H1 (cell line): ENCODE data around the gene ASCL2. TPM values are rescaled to one million over a fixed set of nuclear protein-coding genes. Genes with fewer than 3 reads are reported as not detected.

ENCODE experiments used
- CTCF ChIA-PET: fragments of 300-600 bp; sonication (Branson Sonifier 250); formaldehyde crosslinking; loops from one replicate; lab custom pipeline; 2021; ENCODE audit not compliant: partially characterized antibody; lab: Charles Lee
- POLR2A ChIA-PET: fragments of 300-600 bp; sonication (Branson Sonifier 250); formaldehyde crosslinking; loops from one replicate; lab custom pipeline; 2021; ENCODE audit warnings: inconsistent platforms; ENCODE audit not compliant: partially characterized antibody; lab: Charles Lee
- DNase-seq, 2 experiments: peaks; one replicate each; pipeline versions ENCODE4 v3.0.0 to v3.0.0-alpha.2; 2010 to 2022; ENCODE audit warnings: low spot score in 2 of 2, low read depth in 1 of 2, mixed read lengths in 1 of 2
- FAIRE-seq: peaks from 2 replicates; lab custom pipeline; 2011; peaks lifted over from hg19 to GRCh38; lab: Jason Lieb, UNC
- H2AFZ ChIP-seq: 2 replicates; pipeline ENCODE4 v1.8.1; 2012; ENCODE audit warnings: low read length, inconsistent platforms
- H2AK5ac ChIP-seq: 2 replicates; pipeline ENCODE4 v1.6.1; 2013; ENCODE audit warnings: low read depth, low read length
- H2BK120ac ChIP-seq: replicated peaks from 2 replicates; pipeline ENCODE3; 2013; ENCODE audit warnings: low read depth, low read length, inconsistent platforms
- H2BK12ac ChIP-seq: 2 replicates; pipeline ENCODE4 v1.6.1; 2013; ENCODE audit warnings: low read depth, low read length
- H2BK15ac ChIP-seq: 2 replicates; pipeline ENCODE4 v1.6.1; 2013; ENCODE audit warnings: low read length
- H2BK20ac ChIP-seq: 2 replicates; pipeline ENCODE4 v1.6.1; 2013; ENCODE audit warnings: low read length
- H2BK5ac ChIP-seq: 2 replicates; pipeline ENCODE4 v1.6.1; 2013; ENCODE audit warnings: low read depth, low read length
- H3K14ac ChIP-seq: 2 replicates; pipeline ENCODE4 v1.6.1; 2013; ENCODE audit warnings: inconsistent platforms; ENCODE audit not compliant: insufficient read length
- H3K18ac ChIP-seq: 2 replicates; pipeline ENCODE4 v1.6.1; 2013; ENCODE audit warnings: low read length; ENCODE audit errors: extremely low read depth
- H3K23ac ChIP-seq: 2 replicates; pipeline ENCODE4 v1.6.1; 2013; ENCODE audit warnings: inconsistent platforms; ENCODE audit not compliant: insufficient read length
- H3K23me2 ChIP-seq: 2 replicates; pipeline ENCODE4 v1.6.1; 2013; ENCODE audit warnings: low read depth, low read length
- H3K27ac ChIP-seq: 2 replicates; pipeline ENCODE4 v1.6.1; 2011; ENCODE audit warnings: low read depth, low read length, inconsistent platforms
- H3K27me3 ChIP-seq, 4 experiments: replicated peaks in 1 of 4; 1 replicate in 1 of 4; 2 replicates in 3 of 4; pipeline versions ENCODE4 v1.6.1 to v1.8.1; 2011 to 2013; ENCODE audit warnings: low read length in 3 of 4, mild to moderate bottlenecking in 3 of 4, inconsistent platforms in 2 of 4, mixed read lengths in 2 of 4, moderate library complexity in 1 of 4; ENCODE audit not compliant: control insufficient read depth in 3 of 4, insufficient read depth in 3 of 4; ENCODE audit errors: extremely low read depth in 1 of 4
- H3K36me3 ChIP-seq, 4 experiments: 2 replicates each; pipeline versions ENCODE4 v1.6.1 to v1.8.1; 2011 to 2013; ENCODE audit warnings: mild to moderate bottlenecking in 4 of 4, low read length in 3 of 4, moderate library complexity in 2 of 4, control low read depth in 1 of 4, inconsistent platforms in 1 of 4; ENCODE audit not compliant: insufficient read depth in 4 of 4, control insufficient read depth in 2 of 4
- H3K4ac ChIP-seq: replicated peaks from 2 replicates; pipeline ENCODE3; 2013; ENCODE audit warnings: low read length, low read depth, mixed read lengths, inconsistent platforms; ENCODE audit not compliant: insufficient read length
- H3K4me1 ChIP-seq, 4 experiments: replicated peaks in 1 of 4; 1 replicate in 1 of 4; 2 replicates in 3 of 4; pipeline versions ENCODE4 v1.6.1 to v1.8.1; 2011 to 2013; ENCODE audit warnings: low read length in 3 of 4, inconsistent platforms in 2 of 4, mixed read lengths in 1 of 4; ENCODE audit not compliant: insufficient read depth in 4 of 4, control insufficient read depth in 3 of 4
- H3K4me2 ChIP-seq, 2 experiments: 2 replicates each; pipeline versions ENCODE4 v1.6.1 to v1.8.1; 2011 to 2013; ENCODE audit warnings: low read depth in 2 of 2, low read length in 2 of 2, control low read depth in 1 of 2, inconsistent platforms in 1 of 2, mild to moderate bottlenecking in 1 of 2; ENCODE audit not compliant: insufficient read depth in 1 of 2
- H3K4me3 ChIP-seq, 4 experiments: fragments of 200-600, 300-600 bp in 1 of 4; sonication (generic), shearing (Covaris generic), sonication (Bioruptor Twin) in 1 of 4; 2 replicates each; pipeline versions ENCODE4 v1.5.1 to v1.8.1; 2011 to 2016; ENCODE audit warnings: low read length in 4 of 4, low read depth in 3 of 4, control low read depth in 2 of 4, inconsistent platforms in 2 of 4, mild to moderate bottlenecking in 2 of 4, mixed read lengths in 1 of 4, moderate library complexity in 1 of 4; ENCODE audit not compliant: insufficient read depth in 2 of 4; ENCODE audit errors: extremely low read depth in 1 of 4
- H3K56ac ChIP-seq: replicated peaks from 2 replicates; pipeline ENCODE3; 2013; ENCODE audit warnings: low read depth, mild to moderate bottlenecking, mixed read lengths, low read length, inconsistent platforms; ENCODE audit not compliant: insufficient read length
- H3K79me1 ChIP-seq: 2 replicates; pipeline ENCODE4 v1.6.1; 2013; ENCODE audit warnings: low read depth, low read length, control low read depth
- H3K79me2 ChIP-seq, 2 experiments: 2 replicates each; pipeline versions ENCODE4 v1.6.1 to v1.8.1; 2012 to 2013; ENCODE audit warnings: low read length in 2 of 2, mild to moderate bottlenecking in 2 of 2, inconsistent platforms in 1 of 2; ENCODE audit not compliant: insufficient read depth in 2 of 2, control insufficient read depth in 1 of 2
- H3K9ac ChIP-seq, 4 experiments: replicated peaks in 1 of 4; 1 replicate in 1 of 4; 2 replicates in 3 of 4; pipeline versions ENCODE4 v1.6.1 to v1.8.1; 2011 to 2013; ENCODE audit warnings: low read depth in 3 of 4, low read length in 3 of 4, control low read depth in 2 of 4, mild to moderate bottlenecking in 2 of 4, moderate library complexity in 2 of 4, inconsistent platforms in 1 of 4; ENCODE audit errors: extremely low read depth in 1 of 4
- H3K9me3 ChIP-seq, 2 experiments: 2 replicates each; pipeline versions ENCODE4 v1.6.1 to v1.8.1; 2012 to 2013; ENCODE audit warnings: mild to moderate bottlenecking in 2 of 2, moderate library complexity in 2 of 2, control low read depth in 1 of 2, inconsistent platforms in 1 of 2, low read depth in 1 of 2, low read length in 1 of 2, mixed read lengths in 1 of 2; ENCODE audit not compliant: insufficient read depth in 2 of 2
- H4K20me1 ChIP-seq, 2 experiments: replicated peaks in 1 of 2; 2 replicates each; pipeline versions ENCODE3 to v1.8.1; 2011 to 2013; ENCODE audit warnings: inconsistent platforms in 2 of 2, low read length in 2 of 2, mild to moderate bottlenecking in 1 of 2; ENCODE audit not compliant: insufficient read depth in 2 of 2, control insufficient read depth in 1 of 2
- H4K5ac ChIP-seq: 2 replicates; pipeline ENCODE4 v1.6.1; 2013; ENCODE audit warnings: low read length, low read depth, mixed read lengths, inconsistent platforms; ENCODE audit not compliant: insufficient read length
- H4K8ac ChIP-seq: 2 replicates; pipeline ENCODE4 v1.8.0; 2013; ENCODE audit warnings: mild to moderate bottlenecking, moderate library complexity, low read length, inconsistent platforms; ENCODE audit not compliant: insufficient read depth; ENCODE audit errors: extremely low read depth
- H4K91ac ChIP-seq: replicated peaks from 2 replicates; pipeline ENCODE3; 2013; ENCODE audit warnings: low read length, mixed read lengths, inconsistent platforms; ENCODE audit not compliant: insufficient read length
- CBX8 ChIP-seq: fragments of 300-800, 300-1000 bp; sonication (generic); IDR thresholded peaks from 2 replicates; pipeline ENCODE4 v1.7.1; 2016; ENCODE audit warnings: low read depth, low read length, borderline replicate concordance
- EGR1 ChIP-seq: IDR thresholded peaks from 2 replicates; pipeline ENCODE4 v1.6.1; 2011; ENCODE audit warnings: low read depth, low read length, borderline replicate concordance
- EP300 ChIP-seq, 2 experiments: IDR thresholded peaks; 1 replicate in 1 of 2; 2 replicates in 1 of 2; pipeline ENCODE4 v1.6.1; 2011 to 2012; ENCODE audit warnings: low read depth in 2 of 2, low read length in 2 of 2, mild to moderate bottlenecking in 2 of 2, borderline replicate concordance in 1 of 2, inconsistent platforms in 1 of 2, moderate library complexity in 1 of 2
- EZH2 ChIP-seq: fragments of 200-600 bp; sonication (generic); IDR thresholded peaks from 2 replicates; pipeline ENCODE4 v1.7.1; 2012; ENCODE audit warnings: low read depth, mild to moderate bottlenecking, moderate library complexity, low read length, inconsistent platforms; ENCODE audit not compliant: severe bottlenecking
- KDM4A ChIP-seq: IDR thresholded peaks from one replicate; pipeline ENCODE4 v1.7.1; 2012; ENCODE audit warnings: low read depth, mild to moderate bottlenecking, moderate library complexity, low read length, inconsistent platforms; ENCODE audit not compliant: severe bottlenecking
- SIRT6 ChIP-seq: IDR thresholded peaks from one replicate; pipeline ENCODE4 v1.7.1; 2012; ENCODE audit warnings: low read length, inconsistent platforms
- SUZ12 ChIP-seq: fragments of 200-600 bp; sonication (generic); IDR thresholded peaks from 2 replicates; pipeline ENCODE4 v1.6.1; 2012; ENCODE audit warnings: mild to moderate bottlenecking, inconsistent platforms, low read length, moderate library complexity, mixed read lengths
- TEAD4 ChIP-seq: IDR thresholded peaks from 2 replicates; pipeline ENCODE4 v1.6.1; 2012; ENCODE audit warnings: low read depth, low read length, inconsistent platforms, mixed read lengths
- YY1 ChIP-seq: IDR thresholded peaks from 2 replicates; pipeline ENCODE4 v1.6.1; 2011; ENCODE audit warnings: low read depth, mild to moderate bottlenecking, low read length
- ZNF274 ChIP-seq: IDR thresholded peaks from 2 replicates; pipeline ENCODE4 v1.7.0; 2012; ENCODE audit warnings: low read length, borderline replicate concordance; ENCODE audit errors: extremely low read depth
- WGBS, 2 experiments: shearing (Covaris generic) in 1 of 2; methylation state at CpG; one replicate each; pipeline versions ENCODE4 v1.1.6 to v1.1.7; 2013 to 2015; ENCODE audit warnings: low lambda C conversion rate in 2 of 2, mixed read lengths in 2 of 2, inconsistent platforms in 1 of 2, low coverage in 1 of 2, missing lambda C conversion rate in 1 of 2; ENCODE audit not compliant: insufficient replicate concordance in 2 of 2, insufficient coverage in 1 of 2, insufficient read length in 1 of 2; ENCODE audit errors: extremely low coverage in 1 of 2, missing lambda C conversion rate in 1 of 2; 5-methylcytosine and 5-hydroxymethylcytosine counted together
- polyA plus RNA-seq, 7 experiments: library from polyadenylated mRNA; depleted of rRNA in 3 of 7; stranded (reverse) in 5 of 7; unstranded in 2 of 7; fragments of >200 nt in 5 of 7; fragments of 200-250 nt in 2 of 7; gene quantifications; 1 replicate in 5 of 7; 2 replicates in 1 of 7; 4 replicates in 1 of 7; pipeline versions ENCODE4 v1.2.1 to v1.2.3, GENCODE V29; 2011 to 2013; ENCODE audit warnings: missing spikeins in 2 of 7, mixed read lengths in 2 of 7
- total RNA-seq: library from RNA; stranded (reverse); fragmentation: NEBNext Ultra II Directional; extraction: Animal tissue kit (Norgen Biotek cat#: 25700); gene quantifications from 2 replicates; pipeline ENCODE4 v1.2.1, GENCODE V29; 2021
- TF ChIP-seq, protein P1 (sequence below): IDR thresholded peaks from 2 replicates; pipeline ENCODE4 v1.6.1; 2011; ENCODE audit warnings: low read depth, mild to moderate bottlenecking, low read length; ENCODE audit not compliant: insufficient read depth

The ASCL2 gene
- total and polyA plus RNA-seq, 2 of the 8 experiments (the other 6 are each of a cell fraction or from before 2014, with no cell fraction given), result 0.51 to 0.56 TPM

DNA sequence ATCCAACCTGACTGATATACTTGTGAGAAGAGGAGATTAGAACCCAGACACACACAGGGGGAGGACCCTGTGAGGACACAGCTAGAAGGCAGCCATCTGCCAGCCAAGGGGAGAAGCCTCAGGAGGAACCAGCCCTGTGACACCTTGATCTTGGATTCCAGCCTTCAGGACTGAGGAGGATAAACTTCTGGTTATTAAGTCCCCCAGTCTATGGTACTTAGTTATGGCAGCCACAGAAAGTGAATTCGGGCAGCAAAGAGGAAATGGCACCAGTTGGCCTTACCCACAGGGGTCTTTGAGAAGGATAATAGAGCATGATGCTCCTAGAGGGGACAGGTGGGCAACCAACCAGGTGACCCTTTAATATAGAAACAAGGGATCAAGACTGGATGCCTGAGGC, 49.4 kb downstream of the ASCL2 start:
- no peak overlapping the region for H2AK5ac ChIP-seq
- H2BK12ac ChIP-seq, result 0 out of 2 replicates have a peak overlapping the region, but pooled peaks have one; percentile 17
- H2BK120ac ChIP-seq, result no peak overlapping the region
- peaks cover 0 to 2% of the 10 kb centered on the region in 2 experiments for H4K20me1 ChIP-seq
- H3K4me1 ChIP-seq, result 0 out of 7 replicates have a peak, but pooled peaks cover 0 to 2% (median 0%) of the 10 kb centered on the region in 4 experiments
- DNase-seq, result no peak
- H3K9ac ChIP-seq, result no peak overlapping the region
- H3K23ac ChIP-seq, result no peak overlapping the region
- no peak overlapping the region for H4K5ac ChIP-seq
- no peak overlapping the region for H2BK15ac ChIP-seq
- ChIA-PET POLR2A (no interaction called here), CTCF (interaction anchor here (1.1 to 3.1 kb wide), 2 partner anchors 12 to 26 kb away, joined by 3 to 9 read pairs; no protein-coding TSS in a partner anchor)
- no peak overlapping the region for H3K27ac ChIP-seq
- no peak overlapping the region for H2AFZ ChIP-seq
- WGBS, 2 experiments, result 100% methylated on average over 1 of the region's 1 CpG; no CpG with 5 or more reads in 1 of the 2 experiments
- H3K23me2 ChIP-seq, result peaks cover 3% of the 10 kb centered on the region; the same call in 1 of the 2 replicates
- H3K14ac ChIP-seq, result no peak overlapping the region
- no peak for FAIRE-seq
- no peak overlapping the region for H4K91ac ChIP-seq
- H3K4me3 ChIP-seq, result no peak overlapping the region
- H3K4me2 ChIP-seq, result no peak overlapping the region
- H3K79me1 ChIP-seq, result no peaks in the 10 kb centered on the region
- H2BK20ac ChIP-seq, result no peak overlapping the region
- no peak overlapping the region for H3K56ac ChIP-seq
- H3K79me2 ChIP-seq, result no peaks in the 10 kb centered on the region
- no peaks in the 10 kb centered on the region for H3K36me3 ChIP-seq
- no peaks in the 10 kb centered on the region for H3K9me3 ChIP-seq
- no peak overlapping the region for H3K18ac ChIP-seq
- TF ChIP-seq SUZ12, result no peak
- no peak for TF ChIP-seq EGR1
- no peak for TF ChIP-seq SIRT6
- TF ChIP-seq CBX8, result no peak
- TF ChIP-seq, protein P1, sequence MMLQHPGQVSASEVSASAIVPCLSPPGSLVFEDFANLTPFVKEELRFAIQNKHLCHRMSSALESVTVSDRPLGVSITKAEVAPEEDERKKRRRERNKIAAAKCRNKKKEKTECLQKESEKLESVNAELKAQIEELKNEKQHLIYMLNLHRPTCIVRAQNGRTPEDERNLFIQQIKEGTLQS, result no peak
- no peak for TF ChIP-seq KDM4A
- no peak for TF ChIP-seq TEAD4
- TF ChIP-seq EP300 (IDR thresholded peaks at IDR 0.05; ENCODE audit: borderline replicate concordance in 1 of 2, low read depth in 2 of 2, low read length in 2 of 2), result no peak
- TF ChIP-seq ZNF274, result no peak
- no peak for TF ChIP-seq YY1
- no peak for TF ChIP-seq EZH2
- peaks cover 0 to 10% (median 2%) of the 10 kb centered on the region in 4 experiments; a peak in 3 of 7 replicates for H3K27me3 ChIP-seq
- no peak overlapping the region for H4K8ac ChIP-seq
- H2BK5ac ChIP-seq, result no peak overlapping the region
- no peak overlapping the region for H3K4ac ChIP-seq
